ENCODE data around the gene STRIP2. TPM values are rescaled to one million over a fixed set of nuclear protein-coding genes. Genes with fewer than 3 reads are reported as not detected.

STRIP2 gene
- total and polyA plus RNA-seq, 9 of the 15 experiments (the other 6 are each of a cell fraction or from before 2014, with no cell fraction given), result 10.1 to 81.8 (median 42.3) TPM

- intact Hi-C loops (cut with micrococcal nuclease), result no loop called here
- H3K4me1 ChIP-seq (replicated peaks in 1 of 2; ENCODE audit: control insufficient read depth in 2 of 2, insufficient read depth in 2 of 2, low read length in 2 of 2), result no peaks in the 10 kb centered on the region
- 93% methylated on average over 1 of the region's 1 CpG for WGBS (ENCODE audit: insufficient coverage, low coverage, missing lambda C conversion rate)
- no peak overlapping the region for H3K27ac ChIP-seq (ENCODE audit: extremely low read depth, low read depth, low read length)
- H3K9ac ChIP-seq (ENCODE audit: insufficient read depth in 1 of 2, low read depth in 2 of 2, low read length in 2 of 2), result no peak overlapping the region
- H3K9me1 ChIP-seq (ENCODE audit: control insufficient read depth, insufficient read depth, low read length), result peaks cover 7% of the 10 kb centered on the region
- H3K79me2 ChIP-seq (ENCODE audit: control insufficient read depth, insufficient read depth, low read length), result no peaks in the 10 kb centered on the region
- H2AFZ ChIP-seq (ENCODE audit: low read depth, low read length), result no peak overlapping the region
- ChIA-PET POLR2A (interaction anchor here (0.6 to 2.0 kb wide), 11 partner anchors 10 to 316 kb away, joined by 3 to 10 read pairs (median 3); partner anchors contain the start of gene STRIP2), CTCF (ENCODE audit: low intra/inter-chr PET ratio) (no interaction called here)
- DNase-seq (ENCODE audit: extremely low read depth in 1 of 4, low spot score in 3 of 4) (no peak), FAIRE-seq (no peak), ATAC-seq (no peak)
- no TSS peak for BruUV-seq (replicated peaks)
- H3K36me3 ChIP-seq (ENCODE audit: control insufficient read depth, insufficient read depth, low read length), result peaks cover 97% of the 10 kb centered on the region
- TF ChIP-seq TOE1 (IDR thresholded peaks at IDR 0.05; ENCODE audit: borderline replicate concordance), result no peak
- 0 out of 2 replicates have a peak, but pooled peaks have one; percentile 51 for TF ChIP-seq TOE1 (CRISPR knock-in tag; IDR thresholded peaks at IDR 0.05; ENCODE audit: borderline replicate concordance, low read depth)
- TF ChIP-seq RBM14 (IDR thresholded peaks at IDR 0.05; ENCODE audit: borderline replicate concordance, insufficient read depth, low read depth, low read length), result no peak
- TF ChIP-seq POLR2H (tag; IDR thresholded peaks at IDR 0.05; ENCODE audit: low read depth), result 0 out of 2 replicates have a peak, but pooled peaks have one; percentile 14
- no peak for TF ChIP-seq CCAR2 (IDR thresholded peaks at IDR 0.05; ENCODE audit: low read depth, low read length)
- H3K27me3 ChIP-seq (ENCODE audit: control insufficient read depth in 2 of 2, insufficient read depth in 2 of 2, low read length in 2 of 2), result no peaks in the 10 kb centered on the region
- no peak overlapping the region for H3K4me2 ChIP-seq (ENCODE audit: insufficient read depth, low read length)
- H3K9me3 ChIP-seq (replicated peaks; ENCODE audit: control insufficient read depth, insufficient read depth, low read depth, low read length), result no peaks in the 10 kb centered on the region
- H4K20me1 ChIP-seq (replicated peaks; ENCODE audit: control insufficient read depth, insufficient read depth, low read length), result no peaks in the 10 kb centered on the region
- in situ Hi-C loops (cut with MboI), result no loop called here
- H3K4me3 ChIP-seq, result no peak overlapping the region
Observed at GRCh38 chr7:129453510-129454248, 19.4 kb downstream of the STRIP2 start.

Measured in K562 (cell line).